GM21447 (cell line): ENCODE results near the gene OR2T33.
A peak's percentile ranks its signal among the peaks of the same experiment; 100 is the strongest.
"Not testable (repeated sequence)": the region's sequence is repeated elsewhere in the genome, so short reads cannot be mapped to it uniquely, and the experiment has no call there.

Source experiments
- ATAC-seq: cut with Tn5 transposase; IDR thresholded peaks from one replicate; pipeline ENCODE4 v1.9.1; 2021; ENCODE audit not compliant: unreplicated experiment

The OR2T33 gene

DNA sequence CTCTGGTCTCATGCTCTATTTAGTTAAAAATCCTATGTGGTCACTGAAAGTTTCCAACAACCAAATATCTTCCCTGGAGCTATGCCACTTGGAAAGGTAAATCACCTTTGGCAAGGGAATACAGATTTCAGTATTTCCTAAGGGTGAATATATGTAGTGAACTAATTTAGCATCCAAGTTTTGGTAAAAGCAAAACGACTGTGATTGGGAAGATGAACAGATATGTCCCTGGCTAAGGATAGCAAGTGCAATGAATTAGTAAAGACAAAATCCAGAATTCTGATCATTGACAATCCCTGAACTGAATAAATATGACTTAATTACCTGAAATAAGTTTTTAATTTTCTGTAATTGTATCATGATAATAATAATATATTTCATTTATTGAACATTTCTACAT, at the start of gene OR2T33:
Gene OR2T33, minus strand, starts transcription at position 101 of the 400 bp plus-strand sequence. CDS start 4,162 bp downstream, outside the sequence.
- ATAC-seq, result no peak

GRCh38 chr1:248324468-248324867, 46.7 kb upstream of the OR2T33 start, which contains the start of gene OR2M7:
Gene OR2M7 (minus strand): TSS chr1:248324568. CDS start chr1:248324568, 0 bp downstream.
- no peak for ATAC-seq

DNA sequence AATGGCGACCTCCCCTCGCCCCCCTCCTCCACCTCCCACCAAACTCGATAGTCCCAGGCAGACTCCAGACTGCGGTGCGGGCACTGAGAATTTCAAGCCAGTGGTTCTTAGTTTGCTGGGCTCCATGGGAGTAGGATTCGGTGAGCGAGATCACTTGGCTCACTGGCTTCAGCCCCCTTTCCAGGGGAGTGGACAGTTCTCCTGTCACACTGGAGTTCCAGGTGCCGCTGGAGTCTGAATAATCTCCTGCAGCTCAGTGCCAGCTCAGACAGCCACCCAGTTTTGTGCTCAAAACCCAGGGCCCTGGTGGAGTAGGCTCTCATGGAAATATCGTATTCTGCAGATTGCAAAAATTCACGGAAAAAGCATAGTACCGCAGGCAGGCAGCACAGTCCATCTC, 39.0 kb upstream of the OR2T33 start:
- no peak for ATAC-seq

DNA sequence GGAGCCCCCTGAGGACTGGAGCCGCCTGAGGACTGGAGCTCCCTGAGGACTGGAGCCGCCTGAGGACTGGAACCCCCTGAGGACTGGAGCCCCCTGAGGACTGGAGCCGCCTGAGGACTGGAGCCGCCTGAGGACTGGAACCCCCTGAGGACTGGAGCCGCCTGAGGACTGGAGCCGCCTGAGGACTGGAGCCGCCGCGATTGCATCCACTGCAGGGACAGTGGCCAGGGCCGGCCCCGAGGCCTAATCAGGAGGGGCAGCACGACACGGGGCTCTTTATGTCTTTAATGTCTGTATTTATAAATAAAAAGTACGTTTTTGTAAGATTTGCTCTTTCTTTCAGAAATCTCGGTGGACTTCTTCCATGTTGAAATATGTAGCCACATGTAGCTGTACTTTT, 29.0 kb upstream of the OR2T33 start:
- not testable (repeated sequence) for ATAC-seq

DNA sequence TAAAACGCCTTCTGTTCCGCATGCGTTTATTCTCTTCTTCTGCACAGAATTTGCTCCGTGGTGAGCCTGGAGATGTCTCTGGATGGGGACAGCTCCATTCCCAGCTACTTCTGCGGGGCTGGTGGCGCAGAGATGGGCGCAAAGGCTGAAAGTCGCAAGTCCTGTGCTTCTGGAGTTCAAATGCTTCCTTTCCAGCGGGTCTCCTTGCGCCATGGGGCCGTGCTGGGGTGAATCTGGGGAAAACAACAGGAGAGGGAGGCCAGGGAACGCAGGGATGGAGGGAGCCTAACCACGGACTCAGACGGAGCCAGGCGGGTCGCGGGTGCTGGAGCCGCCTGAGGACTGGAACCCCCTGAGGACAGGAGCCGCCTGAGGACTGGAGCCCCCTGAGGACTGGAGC, 28.3 kb upstream of the OR2T33 start:
- no peak for ATAC-seq

- not testable (repeated sequence) for ATAC-seq
These were observed 27.9 kb upstream of the OR2T33 start for GRCh38 chr1:248305672-248306071.

GRCh38 chr1:248303324-248303723, 25.5 kb upstream of the OR2T33 start, which contains the start of gene OR2T12:
Gene OR2T12 (minus strand): TSS chr1:248303424. CDS start chr1:248295578, 7,846 bp downstream.
- ATAC-seq, result no peak

DNA sequence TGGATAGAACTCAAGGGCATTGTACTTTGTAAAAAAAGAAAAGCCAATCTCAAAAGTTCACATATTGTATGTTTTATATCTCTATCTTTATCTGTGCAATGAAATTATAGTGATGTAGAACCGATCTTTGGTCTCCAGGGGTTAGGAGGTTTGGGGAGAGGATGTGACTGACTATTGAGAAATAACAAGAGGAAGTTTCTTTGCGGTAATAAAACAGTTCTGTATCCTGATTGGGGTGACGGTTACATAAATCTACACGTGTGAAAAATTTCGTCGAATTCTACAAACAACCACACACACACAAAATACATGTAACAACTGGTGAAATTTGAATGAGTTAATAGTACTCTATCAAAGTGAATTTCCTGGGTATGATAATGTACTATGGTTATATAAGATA, 10.6 kb upstream of the OR2T33 start:
- no peak for ATAC-seq

DNA sequence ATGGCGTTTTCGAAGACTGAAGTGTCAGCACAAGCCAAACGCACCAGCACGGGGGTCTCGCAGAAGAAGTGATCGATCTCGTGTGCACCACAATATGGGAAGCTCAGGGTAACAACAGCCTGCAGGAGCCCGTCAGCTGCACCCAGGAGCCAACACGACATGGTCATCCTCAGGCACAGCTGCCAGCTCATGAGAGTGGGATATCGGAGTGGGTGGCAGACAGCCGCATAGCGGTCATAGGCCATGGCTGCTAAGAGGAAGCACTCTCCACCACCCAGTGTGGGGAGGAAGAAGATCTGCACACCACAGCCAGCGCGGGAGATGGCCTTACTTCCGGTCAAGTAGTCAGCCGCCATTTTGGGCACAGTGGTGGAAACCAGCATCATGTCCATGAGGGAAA, 4.6 kb downstream of the OR2T33 start:
- not testable (repeated sequence) for ATAC-seq

DNA sequence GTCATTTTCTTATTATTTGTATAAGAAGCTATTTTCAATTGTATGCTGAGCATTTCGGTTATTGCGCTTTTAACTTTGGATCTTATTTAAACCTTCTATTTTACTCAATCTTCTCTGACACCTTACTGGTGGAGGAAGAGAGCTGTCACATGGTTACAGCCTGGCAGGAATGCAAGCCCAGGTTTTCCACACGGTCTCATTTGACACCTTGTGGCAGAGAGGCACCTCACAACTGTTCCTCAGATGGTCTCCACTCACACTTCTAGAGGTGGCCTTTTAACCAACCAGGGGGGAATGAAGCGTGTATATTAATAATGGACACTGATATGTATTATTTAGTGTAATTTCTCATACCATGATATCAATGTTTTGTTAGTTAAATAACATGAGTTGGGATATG, 9.6 kb downstream of the OR2T33 start:
- ATAC-seq, result no peak

DNA sequence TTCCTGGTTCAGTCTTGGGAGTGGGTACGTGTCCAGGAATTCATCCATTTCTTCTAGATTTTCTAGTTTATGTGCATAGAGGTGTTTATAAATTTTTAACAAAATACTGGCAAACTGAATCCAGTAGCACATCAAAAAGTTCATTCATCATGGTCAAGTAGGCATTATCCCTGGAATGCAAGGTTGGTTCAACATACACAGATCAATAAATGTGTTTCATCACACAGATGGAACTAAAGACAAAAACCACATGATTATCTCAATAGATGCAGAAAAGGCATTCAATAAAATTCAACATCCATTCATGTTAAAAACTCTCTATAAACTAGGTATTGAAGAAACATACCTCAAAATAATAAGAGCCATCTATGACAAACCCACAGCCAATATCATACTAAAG, 18.5 kb downstream of the OR2T33 start:
- not testable (repeated sequence) for ATAC-seq

GRCh38 chr1:248243204-248243603, 34.6 kb downstream of the OR2T33 start:
- peak; percentile 91 for ATAC-seq

DNA sequence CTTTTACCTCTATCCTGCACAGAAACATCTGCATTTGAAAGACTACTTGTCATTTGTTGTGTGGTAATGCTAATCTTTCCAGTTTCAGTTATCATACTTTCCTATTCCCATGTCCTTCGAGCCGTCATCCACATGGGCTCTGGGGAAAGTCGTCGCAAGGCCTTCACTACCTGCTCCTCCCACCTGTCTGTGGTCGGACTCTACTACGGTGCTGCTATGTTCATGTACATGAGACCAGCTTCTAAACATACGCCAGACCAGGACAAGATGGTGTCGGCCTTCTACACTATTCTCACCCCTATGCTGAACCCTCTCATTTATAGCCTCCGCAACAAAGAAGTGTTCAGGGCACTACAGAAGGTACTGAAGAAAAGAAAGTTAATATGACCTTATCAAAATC, 38.3 kb downstream of the OR2T33 start:
- ATAC-seq, result no peak

- no peak for ATAC-seq
These were observed 46.7 kb downstream of the OR2T33 start, which contains the start of gene OR2M4 for GRCh38 chr1:248231117-248231516. Gene OR2M4 (plus strand): TSS chr1:248231417. CDS start chr1:248238929, 7,512 bp downstream.

- no peak for ATAC-seq
These were observed 48.3 kb downstream of the OR2T33 start for GRCh38 chr1:248229360-248229908.

- no peak for ATAC-seq
These were observed 52.2 kb downstream of the OR2T33 start for GRCh38 chr1:248225537-248225936.
